Raji (cell line): ENCODE data around the gene CIAPIN1.

ENCODE experiments used
- POLR2A ChIP-seq: IDR thresholded peaks from 2 replicates; pipeline ENCODE4 v1.6.1; 2011; ENCODE audit warnings: low read depth, low read length, control low read depth; ENCODE audit not compliant: insufficient read depth

CIAPIN1 gene

GRCh38 chr16:57447186-57447962 lies at the start of gene CIAPIN1, which contains the start of gene COQ9:
Gene CIAPIN1 (minus strand): TSS chr16:57447385. CDS start chr16:57440928, 6,457 bp downstream.
Gene COQ9 (plus strand): TSS chr16:57447479. CDS start chr16:57447506, 27 bp downstream.
- peak; percentile 90 for TF ChIP-seq POLR2A

GRCh38 chr16:57493767-57494166 lies 46.6 kb upstream of the CIAPIN1 start:
- no peak for TF ChIP-seq POLR2A

- TF ChIP-seq POLR2A = no peak
Measured at GRCh38 chr16:57489229-57489628, 42.0 kb upstream of the CIAPIN1 start.

- TF ChIP-seq POLR2A = no peak
Measured at GRCh38 chr16:57486858-57487834, 40.0 kb upstream of the CIAPIN1 start.

- 0 out of 2 replicates have a peak, but pooled peaks have one; percentile 31 for TF ChIP-seq POLR2A
Measured at GRCh38 chr16:57485916-57486857, 39.0 kb upstream of the CIAPIN1 start, which contains the start of gene DOK4. Gene DOK4 (minus strand): TSS chr16:57486493. CDS start chr16:57479507, 6,986 bp downstream.

GRCh38 chr16:57485091-57485915 lies 38.1 kb upstream of the CIAPIN1 start:
- no peak for TF ChIP-seq POLR2A

- no peak for TF ChIP-seq POLR2A
Measured at GRCh38 chr16:57484515-57485005, 37.4 kb upstream of the CIAPIN1 start.

GRCh38 chr16:57483725-57484514 lies 36.7 kb upstream of the CIAPIN1 start:
- no peak for TF ChIP-seq POLR2A

- no peak for TF ChIP-seq POLR2A
Measured at GRCh38 chr16:57482845-57483545, 35.8 kb upstream of the CIAPIN1 start.

GRCh38 chr16:57481421-57481820 lies 34.2 kb upstream of the CIAPIN1 start:
- no peak for TF ChIP-seq POLR2A

- TF ChIP-seq POLR2A = no peak
Measured at GRCh38 chr16:57480754-57481230, 33.6 kb upstream of the CIAPIN1 start.
